AG09309 (cell line): ENCODE measurements around the gene SP9.
A peak's percentile ranks its signal among the peaks of the same experiment; 100 is the strongest.

Source experiments
- DNase-seq: peaks from one replicate; pipeline ENCODE4 v3.0.0-alpha.2; 2010; ENCODE audit warnings: low read depth
- H3K4me3 ChIP-seq: 2 replicates; pipeline ENCODE4 v1.5.1; 2011; ENCODE audit warnings: mild to moderate bottlenecking, low read depth, low read length, moderate library complexity; ENCODE audit not compliant: control insufficient read depth
- CTCF ChIP-seq: IDR thresholded peaks from 2 replicates; pipeline ENCODE4 v1.5.1; 2011; ENCODE audit warnings: mild to moderate bottlenecking, low read depth, low read length, inconsistent platforms; ENCODE audit not compliant: insufficient read depth, control insufficient read depth; ENCODE audit errors: missing control alignments

SP9 gene

GRCh38 chr2:174337337-174338146 lies 2.8 kb downstream of the SP9 start:
- no peak for TF ChIP-seq CTCF
- DNase-seq: no peak
- peak overlapping the region; percentile 67 for H3K4me3 ChIP-seq

- peak overlapping the region; percentile 67 for H3K4me3 ChIP-seq
- no peak for TF ChIP-seq CTCF
- DNase-seq: no peak
Measured at GRCh38 chr2:174338147-174338605, 3.4 kb downstream of the SP9 start.

GRCh38 chr2:174338671-174339560 lies 4.2 kb downstream of the SP9 start:
- peak overlapping the region; percentile 67 for H3K4me3 ChIP-seq
- no peak for DNase-seq
- no peak for TF ChIP-seq CTCF

- DNase-seq: no peak
- TF ChIP-seq CTCF: no peak
- H3K4me3 ChIP-seq: peak overlapping the region; percentile 67
Measured at GRCh38 chr2:174339561-174340399, 5.0 kb downstream of the SP9 start.

GRCh38 chr2:174340400-174341292 lies 5.9 kb downstream of the SP9 start:
- no peak for DNase-seq
- H3K4me3 ChIP-seq: peak overlapping the region; percentile 42
- TF ChIP-seq CTCF: no peak
